CD4-positive, alpha-beta T cell (primary cell): ENCODE measurements around the gene PATE3. TPM values are rescaled to one million over a fixed set of nuclear protein-coding genes. Genes with fewer than 3 reads are reported as not detected.

Source experiments
- ATAC-seq: fragments of 200-7000 bp; cut with Tn5 transposase; one replicate; pipeline ENCODE4 v1.10.0; 2022; ENCODE audit warnings: mild to moderate bottlenecking; ENCODE audit not compliant: poor library complexity
- CTCF ChIA-PET: fragments of 350-600 bp; sonication (Branson Sonifier 250); formaldehyde crosslinking; loops from one replicate; lab custom pipeline; 2021; ENCODE audit warnings: antibody characterized with exemption, inconsistent platforms; lab: Charles Lee
- POLR2A ChIA-PET: fragments of 350-600 bp; sonication (Branson Sonifier 250); formaldehyde crosslinking; loops from one replicate; lab custom pipeline; 2021; ENCODE audit warnings: antibody characterized with exemption, inconsistent platforms; lab: Charles Lee
- DNase-seq, 14 experiments: peaks; one replicate each; pipeline ENCODE4 v3.0.0-alpha.2; 2013 to 2020; ENCODE audit warnings: mixed read lengths in 2 of 14
- H3K27ac ChIP-seq, 2 donors: one replicate each; pipeline versions ENCODE4 v1.5.1 to v1.7.0; 2013; ENCODE audit warnings: low read length in 2 of 2, low read depth in 1 of 2, mild to moderate bottlenecking in 1 of 2
- H3K27me3 ChIP-seq, 2 experiments: 1 replicate in 1 of 2; 2 replicates in 1 of 2; pipeline versions ENCODE4 v1.6.1 to v1.7.0; 2013; ENCODE audit warnings: low read length in 2 of 2, control low read depth in 1 of 2, mild to moderate bottlenecking in 1 of 2, moderate library complexity in 1 of 2; ENCODE audit not compliant: insufficient read depth in 2 of 2, control insufficient read depth in 1 of 2
- H3K36me3 ChIP-seq: one replicate; pipeline ENCODE4 v1.6.1; 2013; ENCODE audit warnings: low read length, control low read depth; ENCODE audit not compliant: insufficient read depth
- H3K4me1 ChIP-seq: one replicate; pipeline ENCODE4 v1.6.1; 2013; ENCODE audit warnings: low read length, control low read depth; ENCODE audit not compliant: insufficient read depth
- H3K4me3 ChIP-seq: one replicate; pipeline ENCODE4 v1.5.1; 2013; ENCODE audit warnings: mild to moderate bottlenecking, low read length, moderate library complexity
- H3K9me3 ChIP-seq, 2 experiments: 1 replicate in 1 of 2; 2 replicates in 1 of 2; pipeline versions ENCODE4 v1.6.1 to v1.7.0; 2013; ENCODE audit warnings: low read length in 2 of 2, mild to moderate bottlenecking in 2 of 2, control low read depth in 1 of 2, moderate library complexity in 1 of 2; ENCODE audit not compliant: control insufficient read depth in 1 of 2, insufficient read depth in 1 of 2
- H3K27ac Mint-ChIP-seq: one replicate; pipeline ENCODE4 v1.8.0; 2020; ENCODE audit warnings: mixed read lengths
- H3K27me3 Mint-ChIP-seq: one replicate; pipeline ENCODE4 v1.8.0; 2021; ENCODE audit warnings: mixed read lengths
- H3K36me3 Mint-ChIP-seq: one replicate; pipeline ENCODE4 v1.8.0; 2021; ENCODE audit warnings: low read depth, mixed read lengths
- H3K4me1 Mint-ChIP-seq: one replicate; pipeline ENCODE4 v1.8.0; 2021; ENCODE audit warnings: low read depth, mixed read lengths
- H3K4me3 Mint-ChIP-seq: one replicate; pipeline ENCODE4 v1.8.0; 2020; ENCODE audit warnings: mild to moderate bottlenecking, mixed read lengths
- H3K9me3 Mint-ChIP-seq: one replicate; pipeline ENCODE4 v1.8.0; 2020; ENCODE audit warnings: mixed read lengths
- intact Hi-C, 2 experiments: fragments of 100-400 bp; cut with DNase I in 1 of 2; cut with micrococcal nuclease in 1 of 2; formaldehyde crosslinking; loops; one replicate each; pipeline versions ENCODE4 v1.15.1 to v1.9.0; 2023 to 2025; cut with DNase I, micrococcal nuclease
- total RNA-seq, 174 experiments: library from RNA in 2 of 174; stranded (reverse) in 2 of 174; gene quantifications; one replicate each; pipeline ENCODE4 v1.2.3 and lab custom pipeline; 2021 to 2026
- TF ChIP-seq, protein P1 (sequence below): fragments of 200-600 bp; IDR thresholded peaks from one replicate; pipeline ENCODE4 v1.8.0; 2022; ENCODE audit warnings: antibody characterized with exemption, mild to moderate bottlenecking

The PATE3 gene
- total RNA-seq, 2 experiments from 2014 or later = not detected

DNA sequence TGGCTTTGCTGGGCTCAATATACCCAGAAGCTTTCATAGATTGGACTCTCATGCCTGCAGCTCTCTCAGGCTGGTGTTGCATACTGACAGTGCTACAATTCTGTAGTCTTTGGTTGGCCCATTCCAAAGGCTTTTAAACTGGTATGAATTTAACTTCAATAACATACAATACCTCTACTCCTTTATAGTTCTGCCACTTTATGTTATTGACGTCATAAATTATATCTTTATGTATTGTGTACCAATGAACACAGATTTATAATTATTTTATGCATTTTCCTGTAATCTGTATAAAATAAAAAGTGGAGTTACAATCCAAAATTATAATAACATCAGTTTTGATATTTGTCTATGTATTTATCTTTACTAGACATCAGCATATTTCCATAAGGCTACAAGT is 25.5 kb upstream of the PATE3 start:
- no peaks in the 10 kb centered on the region for H3K4me1 Mint-ChIP-seq
- no peak overlapping the region for H3K27ac ChIP-seq

DNA sequence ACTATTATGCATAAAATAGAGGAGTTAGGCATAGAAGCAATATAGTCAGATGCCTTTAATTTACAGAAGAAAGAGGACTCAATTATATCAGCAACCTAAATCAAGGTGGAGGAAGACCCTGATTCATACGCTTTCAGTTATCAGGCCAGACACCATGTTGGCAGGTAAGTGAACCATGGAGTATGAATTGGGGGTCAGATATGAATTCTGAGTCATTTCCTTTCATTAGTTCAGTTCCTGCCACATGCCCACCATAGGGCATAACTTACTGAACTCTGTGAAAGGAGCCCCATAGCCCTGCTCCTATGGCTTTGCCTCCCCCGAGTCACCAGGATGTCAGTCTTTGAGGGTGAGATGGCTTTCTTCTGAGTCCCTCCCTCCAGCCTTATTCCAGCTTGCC is 24.4 kb upstream of the PATE3 start:
- Mint-ChIP-seq H3K4me1 (no peaks in the 10 kb centered on the region), H3K4me3 (no peak overlapping the region), H3K36me3 (no peaks in the 10 kb centered on the region), H3K9me3 (peaks cover 2% of the 10 kb centered on the region), H3K27ac (no peak overlapping the region), H3K27me3 (peaks cover 31% of the 10 kb centered on the region)
- no peaks in the 10 kb centered on the region for H3K9me3 ChIP-seq
- no peaks in the 10 kb centered on the region for H3K36me3 ChIP-seq
- no peak overlapping the region for H3K27ac ChIP-seq
- peaks cover 8 to 10% of the 10 kb centered on the region in 2 experiments for H3K27me3 ChIP-seq
- intact Hi-C loops = no loop called here
- DNase-seq (no peak), ATAC-seq (no peak)
- ChIA-PET CTCF (no interaction called here), POLR2A (no interaction called here)
- H3K4me3 ChIP-seq = no peak overlapping the region
- H3K4me1 ChIP-seq = no peaks in the 10 kb centered on the region
- TF ChIP-seq, protein P1, sequence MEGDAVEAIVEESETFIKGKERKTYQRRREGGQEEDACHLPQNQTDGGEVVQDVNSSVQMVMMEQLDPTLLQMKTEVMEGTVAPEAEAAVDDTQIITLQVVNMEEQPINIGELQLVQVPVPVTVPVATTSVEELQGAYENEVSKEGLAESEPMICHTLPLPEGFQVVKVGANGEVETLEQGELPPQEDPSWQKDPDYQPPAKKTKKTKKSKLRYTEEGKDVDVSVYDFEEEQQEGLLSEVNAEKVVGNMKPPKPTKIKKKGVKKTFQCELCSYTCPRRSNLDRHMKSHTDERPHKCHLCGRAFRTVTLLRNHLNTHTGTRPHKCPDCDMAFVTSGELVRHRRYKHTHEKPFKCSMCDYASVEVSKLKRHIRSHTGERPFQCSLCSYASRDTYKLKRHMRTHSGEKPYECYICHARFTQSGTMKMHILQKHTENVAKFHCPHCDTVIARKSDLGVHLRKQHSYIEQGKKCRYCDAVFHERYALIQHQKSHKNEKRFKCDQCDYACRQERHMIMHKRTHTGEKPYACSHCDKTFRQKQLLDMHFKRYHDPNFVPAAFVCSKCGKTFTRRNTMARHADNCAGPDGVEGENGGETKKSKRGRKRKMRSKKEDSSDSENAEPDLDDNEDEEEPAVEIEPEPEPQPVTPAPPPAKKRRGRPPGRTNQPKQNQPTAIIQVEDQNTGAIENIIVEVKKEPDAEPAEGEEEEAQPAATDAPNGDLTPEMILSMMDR = no peak

More for the DNA sequence above, 25.5 kb upstream of the PATE3 start:
- peaks cover 6 to 10% of the 10 kb centered on the region in 2 experiments for H3K27me3 ChIP-seq
- H3K4me1 ChIP-seq = no peaks in the 10 kb centered on the region
- peaks cover 2% of the 10 kb centered on the region for H3K9me3 Mint-ChIP-seq
- no peak overlapping the region for H3K4me3 Mint-ChIP-seq
- TF ChIP-seq, protein P1 = no peak
- H3K9me3 ChIP-seq = no peaks in the 10 kb centered on the region
- ChIA-PET POLR2A (no interaction called here), CTCF (no interaction called here)
- peaks cover 33% of the 10 kb centered on the region for H3K27me3 Mint-ChIP-seq
- H3K4me3 ChIP-seq = no peak overlapping the region
- H3K36me3 Mint-ChIP-seq = no peaks in the 10 kb centered on the region
- intact Hi-C loops = no loop called here
- DNase-seq = no peak
- no peak overlapping the region for H3K27ac Mint-ChIP-seq
- H3K36me3 ChIP-seq = no peaks in the 10 kb centered on the region
- no peak for ATAC-seq

DNA sequence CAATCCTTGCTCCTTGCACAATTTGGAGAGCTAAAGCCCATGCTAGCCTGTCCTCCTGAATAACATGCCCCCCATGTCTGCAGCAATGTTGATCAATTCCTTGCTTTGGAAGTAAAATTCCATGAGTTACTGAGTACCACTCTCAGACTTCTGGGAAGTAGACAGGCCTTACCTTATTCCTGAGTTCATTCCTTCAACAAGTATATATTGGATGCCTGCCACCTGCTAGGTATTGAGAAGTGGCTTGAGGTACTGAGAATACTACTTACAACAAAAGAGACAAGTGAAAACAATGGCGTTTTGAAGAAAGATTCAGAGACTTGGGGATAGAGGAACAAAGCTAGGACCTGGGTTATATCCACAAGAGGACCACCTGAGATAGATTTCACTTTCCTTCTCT is 21.7 kb upstream of the PATE3 start:
- intact Hi-C loops = no loop called here
- no peaks in the 10 kb centered on the region for H3K36me3 ChIP-seq
- TF ChIP-seq, protein P1 = no peak
- no peak for ATAC-seq
- H3K4me1 ChIP-seq = no peaks in the 10 kb centered on the region
- Mint-ChIP-seq H3K36me3 (no peaks in the 10 kb centered on the region), H3K27me3 (peaks cover 36% of the 10 kb centered on the region), H3K4me3 (no peak overlapping the region), H3K9me3 (peaks cover 1% of the 10 kb centered on the region), H3K27ac (no peak overlapping the region), H3K4me1 (no peaks in the 10 kb centered on the region)
- no peak for DNase-seq
- H3K27ac ChIP-seq = no peak overlapping the region
- ChIA-PET POLR2A (no interaction called here), CTCF (no interaction called here)
- peaks cover 8 to 10% of the 10 kb centered on the region in 2 experiments for H3K27me3 ChIP-seq
- peaks cover 0 to 4% of the 10 kb centered on the region in 2 experiments for H3K9me3 ChIP-seq
- H3K4me3 ChIP-seq = no peak overlapping the region
